Activated CD4-positive, alpha-beta memory T cell treated with anti-CD3 and anti-CD28 coated beads, Interleukin-2, amount 10 ng/mL, durations not matched to agents 7 days and 5 days (primary cell): Measurements from ENCODE around the gene CRYAA. TPM values are rescaled to one million over a fixed set of nuclear protein-coding genes. Genes with fewer than 3 reads are reported as not detected.

ENCODE experiments used
- total RNA-seq, 2 experiments: library from RNA; stranded (reverse); gene quantifications; one replicate each; pipeline ENCODE4 v1.2.3, GENCODE V29; 2021

Gene CRYAA
- total RNA-seq, 2 experiments from 2014 or later: not detected

Other genes starting within 250 kb of the CRYAA start
- not detected for gene ERVH48-1, start 243.4 kb upstream of the CRYAA start, total RNA-seq
- 10 to 100 TPM; 27.2 to 33.7 TPM for gene PKNOX1, start 194.4 kb upstream of the CRYAA start, total RNA-seq
- gene CBS, start 93.2 kb upstream of the CRYAA start, total RNA-seq: 10 to 100 TPM; 60.4 to 64.2 TPM
- gene U2AF1, start 61.4 kb upstream of the CRYAA start, total RNA-seq: 10 to 100 TPM; 47.4 to 50.0 TPM